GM12878 (cell line): ENCODE results near the gene CSK. TPM values are rescaled to one million over a fixed set of nuclear protein-coding genes. Genes with fewer than 3 reads are reported as not detected.

Experiments used
- ATAC-seq: fragments of 200-7000 bp; cut with Tn5 transposase; 3 replicates; pipeline ENCODE4 v1.9.1; 2020; ENCODE audit warnings: mild to moderate bottlenecking, moderate library complexity
- BruUV-seq: library from RNA; stranded (reverse); fragments of 400-500 nt; replicated peaks from 2 replicates; lab custom pipeline; 2021; lab: Mats Ljungman, UMichigan
- CTCF ChIA-PET: fragments of 300-600 bp; sonication (Branson Sonifier 250); formaldehyde crosslinking; extraction: SDS; loops from one replicate; lab custom pipeline; 2021; ENCODE audit warnings: inconsistent platforms; lab: Yijun Ruan, JAX
- POLR2A ChIA-PET: fragments of 350-600 bp; formaldehyde crosslinking; extraction: SDS; loops from one replicate; lab custom pipeline; 2021; ENCODE audit warnings: inconsistent platforms; lab: Charles Lee
- RAD21 ChIA-PET: fragments of 300-600 bp; sonication (Branson Sonifier 250); formaldehyde crosslinking; loops from one replicate; lab custom pipeline; 2023; ENCODE audit warnings: antibody characterized with exemption; ENCODE audit not compliant: unreplicated experiment; lab: Charles Lee
- SMC1A ChIA-PET: fragments of 300-600 bp; sonication (Branson Sonifier 250); formaldehyde crosslinking; loops from one replicate; lab custom pipeline; 2023; ENCODE audit not compliant: unreplicated experiment, uncharacterized antibody; lab: Charles Lee
- DNase-seq: peaks from one replicate; pipeline ENCODE4 v3.0.0-alpha.2; 2011; ENCODE audit warnings: low read depth, low spot score
- FAIRE-seq: peaks from 3 replicates; lab custom pipeline; 2011; peaks lifted over from hg19 to GRCh38; lab: Jason Lieb, UNC
- H2AFZ ChIP-seq: 2 replicates; pipeline ENCODE4 v1.6.0; 2011; ENCODE audit warnings: low read depth, low read length, control low read depth; ENCODE audit not compliant: control insufficient read depth
- H3K27ac ChIP-seq: 2 replicates; pipeline ENCODE4 v1.5.1; 2011; ENCODE audit warnings: control low read depth; ENCODE audit not compliant: control insufficient read depth, insufficient read depth
- H3K27me3 ChIP-seq, 2 experiments: replicated peaks in 1 of 2; 2 replicates each; pipeline versions ENCODE4 v1.6.0 to v1.6.1; 2011; ENCODE audit warnings: low read length in 1 of 2; ENCODE audit not compliant: control insufficient read depth in 2 of 2, insufficient read depth in 2 of 2
- H3K36me3 ChIP-seq, 2 experiments: 2 replicates each; pipeline ENCODE4 v1.5.1; 2011; ENCODE audit warnings: low read length in 1 of 2; ENCODE audit not compliant: control insufficient read depth in 2 of 2, insufficient read depth in 2 of 2
- H3K4me1 ChIP-seq: 2 replicates; pipeline ENCODE4 v1.6.1; 2011; ENCODE audit warnings: mild to moderate bottlenecking, low read length, moderate library complexity, mixed read lengths; ENCODE audit not compliant: control insufficient read depth, insufficient read depth
- H3K4me2 ChIP-seq: 2 replicates; pipeline ENCODE4 v1.6.0; 2011; ENCODE audit warnings: control low read depth; ENCODE audit not compliant: control insufficient read depth, insufficient read depth
- H3K4me3 ChIP-seq: fragments of 200-600 bp; sonication (generic); 2 replicates; pipeline ENCODE4 v1.5.1; 2016
- H3K79me2 ChIP-seq: 2 replicates; pipeline ENCODE4 v1.6.0; 2011; ENCODE audit warnings: low read length; ENCODE audit not compliant: control insufficient read depth, insufficient read depth
- H3K9ac ChIP-seq: 2 replicates; pipeline ENCODE4 v1.8.0; 2011; ENCODE audit warnings: low read length, control low read depth, mixed read lengths; ENCODE audit not compliant: control insufficient read depth, insufficient read depth
- H3K9me3 ChIP-seq: replicated peaks from 3 replicates; pipeline ENCODE4 v1.5.1; 2011; ENCODE audit warnings: mild to moderate bottlenecking, low read length; ENCODE audit not compliant: control insufficient read depth, insufficient read depth
- H4K20me1 ChIP-seq: 2 replicates; pipeline ENCODE4 v1.6.0; 2011; ENCODE audit not compliant: control insufficient read depth, insufficient read depth
- ETV6 ChIP-seq, 2 experiments: fragments of 450-650 bp in 1 of 2; IDR thresholded peaks in 1 of 2; conservative IDR thresholded peaks in 1 of 2; 2 replicates each; pipeline ENCODE4 v1.6.1; 2014; ENCODE audit warnings: antibody characterized with exemption in 1 of 2, borderline replicate concordance in 1 of 2, low read depth in 1 of 2, mild to moderate bottlenecking in 1 of 2, moderate library complexity in 1 of 2
- NBN ChIP-seq: fragments of 450-650 bp; IDR thresholded peaks from 2 replicates; pipeline ENCODE4 v1.6.1; 2016
- PAX5 ChIP-seq: IDR thresholded peaks from 2 replicates; pipeline ENCODE4 v1.6.1; 2011; ENCODE audit warnings: low read depth, low read length, borderline replicate concordance
- WGBS: methylation state at CpG from one replicate; pipeline ENCODE4 v1.1.6; 2016; ENCODE audit warnings: low lambda C conversion rate; ENCODE audit not compliant: insufficient replicate concordance, insufficient coverage; ENCODE audit errors: missing lambda C conversion rate; 5-methylcytosine and 5-hydroxymethylcytosine counted together
- in situ Hi-C: fragments of 300-500 bp; cut with MboI; formaldehyde crosslinking; loops from 9 replicates; pipeline ENCODE4 v1.14.3; 2018; ENCODE audit warnings: mixed read lengths
- intact Hi-C: fragments of 100-400 bp; cut with micrococcal nuclease; formaldehyde crosslinking; loops from one replicate; pipeline ENCODE4 v1.14.2; 2022; ENCODE audit not compliant: unreplicated experiment
- polyA plus RNA-seq, 11 experiments: library from polyadenylated mRNA; depleted of rRNA in 4 of 11; unstranded in 6 of 11; stranded (reverse) in 5 of 11; fragments of >200 nt; fragmentation: Nextera tagmentation in 4 of 11; fragmentation: Illumina TruSeq in 1 of 11; extraction: Ambion mirVana in 4 of 11; extraction: Trizol in 1 of 11; gene quantifications; 1 replicate in 1 of 11; 2 replicates in 10 of 11; pipeline versions ENCODE4 v1.2.1 to v1.2.3, GENCODE V29; 2011 to 2016; ENCODE audit warnings: inconsistent platforms in 2 of 11, missing spikeins in 2 of 11, low read depth in 1 of 11
- total RNA-seq, 4 experiments: library from RNA; depleted of rRNA in 3 of 4; stranded (reverse); fragments of >200 nt in 3 of 4; fragmentation: Illumina TruSeq in 1 of 4; extraction: Trizol in 1 of 4; gene quantifications; 2 replicates each; pipeline versions ENCODE4 v1.2.1 to v1.2.3, GENCODE V29; 2013 to 2021
- TF ChIP-seq, protein P1 (sequence below): IDR thresholded peaks from 2 replicates; pipeline ENCODE4 v1.6.1; 2011; ENCODE audit warnings: borderline replicate concordance, low read depth, mild to moderate bottlenecking, moderate library complexity, low read length; ENCODE audit not compliant: insufficient read depth, poor library complexity, severe bottlenecking
- TF ChIP-seq, protein P2 (sequence below): fragments of 450-650 bp; IDR thresholded peaks from 2 replicates; pipeline ENCODE4 v1.6.1; 2017; ENCODE audit warnings: low read depth, mild to moderate bottlenecking, moderate library complexity

CSK gene
- total and polyA plus RNA-seq, 10 of the 15 experiments (the other 5 are each of a cell fraction or from before 2014, with no cell fraction given), result 3.4 to 327 (median 75.8) TPM

DNA sequence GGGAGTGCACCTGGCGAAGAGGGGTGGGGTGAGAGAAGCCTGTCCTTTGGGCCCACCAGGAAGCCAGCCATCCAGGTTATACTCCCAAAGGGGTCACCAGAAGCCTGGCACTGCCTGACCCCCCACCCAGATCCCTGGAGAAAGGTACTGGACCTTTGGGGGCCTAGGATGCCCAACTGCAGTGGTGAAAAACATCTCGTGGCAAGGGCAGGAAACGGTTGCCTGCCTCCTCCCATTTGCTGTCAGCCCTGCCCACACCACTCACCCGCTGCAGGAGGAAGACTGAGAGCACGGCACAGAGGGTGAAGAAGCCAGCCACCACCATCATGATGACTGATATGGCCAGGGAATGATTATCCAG lies 63.3 kb downstream of the CSK start:
- no peaks in the 10 kb centered on the region for H3K9me3 ChIP-seq
- no peak overlapping the region for H3K4me2 ChIP-seq
- no peak overlapping the region for H3K4me3 ChIP-seq
- BruUV-seq, result no TSS peak
- ChIA-PET CTCF (interaction anchor here (0.7 to 6.2 kb wide), 8 partner anchors 9 to 93 kb away, joined by 3 to 59 read pairs (median 4); partner anchors contain the start of gene COX5A), SMC1A (interaction anchor here (0.7 to 6.1 kb wide), 3 partner anchors 25 to 57 kb away, joined by 3 to 43 read pairs (median 17); no protein-coding TSS in a partner anchor), RAD21 (interaction anchor here (0.7 to 1.3 kb wide), 3 partner anchors 12 to 62 kb away, joined by 3 to 7 read pairs (median 3); partner anchors contain the start of gene FAM219B), POLR2A (interaction anchor here (1.1 to 1.2 kb wide), 2 partner anchors 39 to 57 kb away, joined by 4 read pairs; no protein-coding TSS in a partner anchor)
- H4K20me1 ChIP-seq, result no peaks in the 10 kb centered on the region
- peaks cover 3% of the 10 kb centered on the region; the same call in 1 of the 2 replicates for H3K79me2 ChIP-seq
- intact Hi-C loops, result no loop called here
- DNase-seq (no peak), ATAC-seq (no peak), FAIRE-seq (no peak)
- TF ChIP-seq, protein P1, sequence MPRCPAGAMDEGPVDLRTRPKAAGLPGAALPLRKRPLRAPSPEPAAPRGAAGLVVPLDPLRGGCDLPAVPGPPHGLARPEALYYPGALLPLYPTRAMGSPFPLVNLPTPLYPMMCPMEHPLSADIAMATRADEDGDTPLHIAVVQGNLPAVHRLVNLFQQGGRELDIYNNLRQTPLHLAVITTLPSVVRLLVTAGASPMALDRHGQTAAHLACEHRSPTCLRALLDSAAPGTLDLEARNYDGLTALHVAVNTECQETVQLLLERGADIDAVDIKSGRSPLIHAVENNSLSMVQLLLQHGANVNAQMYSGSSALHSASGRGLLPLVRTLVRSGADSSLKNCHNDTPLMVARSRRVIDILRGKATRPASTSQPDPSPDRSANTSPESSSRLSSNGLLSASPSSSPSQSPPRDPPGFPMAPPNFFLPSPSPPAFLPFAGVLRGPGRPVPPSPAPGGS, result no peak
- no peak for TF ChIP-seq PAX5
- TF ChIP-seq, protein P2, sequence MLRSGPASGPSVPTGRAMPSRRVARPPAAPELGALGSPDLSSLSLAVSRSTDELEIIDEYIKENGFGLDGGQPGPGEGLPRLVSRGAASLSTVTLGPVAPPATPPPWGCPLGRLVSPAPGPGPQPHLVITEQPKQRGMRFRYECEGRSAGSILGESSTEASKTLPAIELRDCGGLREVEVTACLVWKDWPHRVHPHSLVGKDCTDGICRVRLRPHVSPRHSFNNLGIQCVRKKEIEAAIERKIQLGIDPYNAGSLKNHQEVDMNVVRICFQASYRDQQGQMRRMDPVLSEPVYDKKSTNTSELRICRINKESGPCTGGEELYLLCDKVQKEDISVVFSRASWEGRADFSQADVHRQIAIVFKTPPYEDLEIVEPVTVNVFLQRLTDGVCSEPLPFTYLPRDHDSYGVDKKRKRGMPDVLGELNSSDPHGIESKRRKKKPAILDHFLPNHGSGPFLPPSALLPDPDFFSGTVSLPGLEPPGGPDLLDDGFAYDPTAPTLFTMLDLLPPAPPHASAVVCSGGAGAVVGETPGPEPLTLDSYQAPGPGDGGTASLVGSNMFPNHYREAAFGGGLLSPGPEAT, result no peak
- TF ChIP-seq ETV6 (conservative IDR thresholded peaks at IDR 0.05 in 1 of 2, IDR thresholded peaks at IDR 0.05 in 1 of 2; ENCODE audit: borderline replicate concordance in 1 of 2, low read depth in 1 of 2), result no peak
- no peak for TF ChIP-seq NBN
- no peak overlapping the region for H3K9ac ChIP-seq
- WGBS, result 20% methylated on average over 5 of the region's 5 CpGs
- H3K27ac ChIP-seq, result no peak overlapping the region
- peaks cover 18 to 26% of the 10 kb centered on the region in 2 experiments; a peak in 3 of 4 replicates for H3K36me3 ChIP-seq
- H2AFZ ChIP-seq, result no peak overlapping the region
- H3K27me3 ChIP-seq, result no peaks in the 10 kb centered on the region
- in situ Hi-C loops, result no loop called here
- peaks cover 18% of the 10 kb centered on the region for H3K4me1 ChIP-seq
